ENCODE results near the gene PARP9.
"Not testable (repeated sequence)": the region's sequence is repeated elsewhere in the genome, so short reads cannot be mapped to it uniquely, and the experiment has no call there.

The PARP9 gene

DNA sequence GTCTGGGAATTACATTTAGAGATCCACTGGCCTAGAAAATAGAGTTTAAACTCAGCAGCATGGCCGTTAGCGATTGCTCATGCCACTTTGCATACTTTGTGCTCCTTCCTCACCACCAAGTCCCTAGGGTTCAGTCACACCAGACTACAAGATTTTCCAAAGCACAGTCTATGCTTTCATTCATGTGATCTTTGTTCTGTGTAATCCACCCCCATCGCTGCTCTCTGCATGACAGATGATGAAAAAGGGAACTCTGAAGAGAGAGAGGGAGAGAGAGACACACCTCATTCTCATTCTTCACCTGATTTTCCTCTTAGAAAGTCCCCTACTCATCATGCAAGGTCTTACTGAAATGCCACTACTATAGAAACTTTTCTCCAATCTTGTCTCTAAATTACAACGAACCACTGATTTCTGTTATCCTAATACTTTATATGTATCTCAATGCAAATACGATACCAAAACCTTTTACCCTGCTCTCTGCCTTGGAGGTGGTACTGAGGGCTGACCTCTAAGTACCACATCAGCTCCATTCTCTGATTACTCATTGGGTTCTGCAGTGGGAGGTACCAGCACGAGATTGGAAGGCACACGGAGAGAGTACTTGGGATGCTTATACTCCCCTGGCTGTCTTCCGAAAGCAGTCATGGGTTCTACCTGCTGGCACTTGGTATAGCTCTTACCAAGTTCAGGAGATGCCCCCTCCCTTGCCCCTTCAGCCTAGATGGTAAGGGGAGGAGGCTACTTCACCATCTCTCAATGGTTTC, 12.3 kb upstream of the PARP9 start:
- peak; percentile 10 to 61 for DNase-seq (ENCODE audit: low read depth in 1 of 2, low spot score in 1 of 2)

DNA sequence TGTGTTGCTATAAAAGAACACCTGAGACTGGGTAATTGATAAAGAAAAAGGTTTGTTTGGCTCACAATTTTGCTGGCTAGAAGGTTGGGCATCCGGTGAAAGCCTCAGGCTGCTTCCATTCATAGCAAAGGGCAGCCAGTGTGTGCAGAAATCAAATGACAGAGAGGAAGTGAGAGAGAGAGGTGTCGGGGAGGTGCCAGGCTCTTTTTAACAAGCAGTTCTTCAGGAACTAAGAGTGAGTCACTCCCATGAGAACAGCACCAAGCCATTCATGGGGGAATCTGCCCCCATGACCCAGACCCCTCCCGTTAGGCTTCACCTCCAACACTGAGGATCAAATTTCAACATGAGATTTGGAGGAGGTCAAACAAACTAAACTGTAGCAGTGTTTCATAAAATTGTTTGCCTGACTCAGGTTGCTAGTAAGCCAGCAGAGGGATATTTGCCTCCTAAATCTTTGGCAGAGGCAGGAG, 8.9 kb upstream of the PARP9 start:
- DNase-seq (ENCODE audit: low read depth in 1 of 2, low spot score in 1 of 2) = no peak

DNA sequence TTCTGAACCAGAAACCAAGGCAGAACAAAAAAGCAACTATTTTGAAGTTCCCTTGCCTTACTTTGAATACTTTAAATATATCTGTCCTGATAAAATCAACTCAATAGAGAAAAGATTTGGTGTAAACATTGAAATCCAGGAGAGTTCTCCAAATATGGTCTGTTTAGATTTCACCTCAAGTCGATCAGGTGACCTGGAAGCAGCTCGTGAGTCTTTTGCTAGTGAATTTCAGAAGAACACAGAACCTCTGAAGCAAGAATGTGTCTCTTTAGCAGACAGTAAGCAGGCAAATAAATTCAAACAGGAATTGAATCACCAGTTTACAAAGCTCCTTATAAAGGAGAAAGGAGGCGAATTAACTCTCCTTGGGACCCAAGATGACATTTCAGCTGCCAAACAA, 4.7 kb upstream of the PARP9 start:
- no peak for DNase-seq (ENCODE audit: low read depth in 1 of 2, low spot score in 1 of 2)

DNA sequence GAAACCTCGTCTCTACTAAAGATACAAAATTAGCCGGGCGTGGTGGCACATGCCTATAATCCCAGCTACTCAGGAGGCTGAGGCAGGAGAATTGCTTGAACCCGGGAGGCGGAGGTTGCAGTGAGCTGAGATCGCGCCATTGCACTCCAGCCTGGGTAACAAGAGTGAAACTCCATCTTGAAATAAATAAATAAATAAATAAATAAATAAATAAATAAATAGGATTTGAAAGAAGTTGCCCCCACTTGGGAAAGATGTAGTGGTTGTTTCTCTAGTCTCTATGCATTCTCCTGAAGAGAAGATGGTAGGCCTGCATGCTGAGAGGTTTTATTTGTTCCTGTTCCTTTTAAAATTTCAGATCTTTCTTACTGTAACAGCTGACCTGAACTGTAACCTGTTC, 4.0 kb upstream of the PARP9 start:
- DNase-seq (ENCODE audit: low read depth in 1 of 2, low spot score in 1 of 2) = not testable (repeated sequence)

DNA sequence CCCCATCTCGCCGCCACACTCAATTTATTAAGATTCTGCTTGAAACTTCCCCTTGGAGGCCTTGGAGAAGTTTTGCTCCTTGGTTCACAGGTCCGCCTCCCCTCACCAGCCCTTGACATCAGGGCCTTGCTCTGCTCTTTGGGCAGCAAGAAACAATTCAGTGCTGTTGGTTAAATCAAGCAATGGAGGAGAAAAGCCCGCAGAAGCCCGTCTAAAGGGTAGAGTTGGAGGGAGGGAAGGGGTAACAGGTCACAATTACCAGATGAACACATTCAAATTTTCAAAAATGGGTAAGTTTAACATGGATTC, 429 bp downstream of the PARP9 start:
- DNase-seq (ENCODE audit: low read depth in 1 of 2, low spot score in 1 of 2) = no peak

DNA sequence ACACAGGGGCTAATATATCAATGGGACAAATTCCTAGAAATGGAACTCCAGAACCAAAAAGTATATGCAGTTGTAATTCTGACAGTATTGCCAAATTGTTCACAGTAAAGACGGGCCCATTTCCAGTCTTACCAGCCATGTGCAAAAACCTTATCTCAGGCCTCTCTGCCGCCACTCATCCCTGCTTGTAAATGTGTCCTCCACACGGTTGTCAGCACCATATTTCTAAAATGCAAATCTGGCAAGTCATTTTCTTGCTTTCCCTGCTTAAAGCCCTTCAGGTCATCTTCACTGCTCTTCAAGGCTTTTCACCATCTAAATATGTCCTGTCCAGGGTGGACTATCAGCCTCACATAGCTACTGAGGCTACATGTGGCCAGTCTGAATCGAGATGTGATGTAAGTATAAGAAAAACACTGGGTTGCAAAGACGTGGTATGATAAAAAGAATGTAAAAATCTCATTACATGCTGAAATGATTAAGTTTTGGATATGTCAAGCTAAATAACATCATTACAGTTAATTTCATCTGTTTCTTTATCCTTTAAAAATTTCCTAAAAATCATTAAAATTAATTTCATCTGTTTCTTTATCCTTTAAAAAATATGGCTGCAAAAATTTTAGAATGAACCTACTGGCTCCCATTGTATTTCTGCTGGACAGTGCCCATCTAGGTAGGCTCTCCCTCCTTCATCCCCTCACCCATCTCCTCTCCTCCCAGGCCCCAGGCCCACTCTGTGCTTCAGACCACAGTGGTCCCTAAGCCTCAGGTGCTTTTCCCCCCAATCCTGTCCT, 980 bp downstream of the PARP9 start:
- no peak for DNase-seq (ENCODE audit: low read depth in 1 of 2, low spot score in 1 of 2)

DNA sequence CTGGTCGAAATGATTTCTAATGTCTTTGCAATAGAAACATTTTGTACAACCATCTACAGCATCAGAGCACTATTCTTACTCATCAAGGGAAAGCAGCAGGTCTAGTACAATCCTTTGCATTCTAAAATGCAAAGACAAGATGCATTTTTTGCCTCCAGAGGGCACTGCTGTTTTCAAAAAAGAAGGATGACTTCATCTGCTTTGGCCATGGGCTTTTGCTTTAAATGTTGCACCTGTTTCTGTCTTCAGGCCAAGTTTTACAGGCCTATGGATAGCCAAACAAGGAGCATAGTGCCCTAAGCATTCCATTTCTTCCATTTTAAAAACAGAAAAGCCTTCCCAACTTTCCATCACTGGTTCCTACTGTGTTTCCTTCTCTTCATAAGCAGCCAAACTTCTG, 3.4 kb downstream of the PARP9 start:
- DNase-seq (ENCODE audit: low read depth in 1 of 2, low spot score in 1 of 2) = peak in 1 of 2 donors; percentile 68

DNA sequence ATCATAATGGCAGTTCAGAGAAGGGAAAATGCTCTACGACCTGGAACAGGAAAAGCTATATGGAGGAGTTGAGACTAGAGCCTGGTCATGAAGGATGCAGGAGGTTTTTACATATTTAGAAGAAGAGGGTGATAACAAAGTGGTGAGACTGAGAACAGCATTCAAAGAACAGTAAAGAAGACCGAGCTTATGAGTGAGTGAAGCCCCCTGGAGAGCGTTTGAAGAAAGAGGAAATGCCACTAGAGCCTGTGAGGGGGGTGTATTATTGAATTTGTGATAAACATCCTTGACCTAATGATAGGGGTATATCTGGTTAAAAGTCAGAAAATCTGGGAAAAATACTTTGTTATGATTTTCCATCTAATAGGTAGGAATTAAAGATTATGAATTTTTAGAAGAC, 4.2 kb downstream of the PARP9 start:
- DNase-seq (ENCODE audit: low read depth in 1 of 2, low spot score in 1 of 2) = no peak

DNA sequence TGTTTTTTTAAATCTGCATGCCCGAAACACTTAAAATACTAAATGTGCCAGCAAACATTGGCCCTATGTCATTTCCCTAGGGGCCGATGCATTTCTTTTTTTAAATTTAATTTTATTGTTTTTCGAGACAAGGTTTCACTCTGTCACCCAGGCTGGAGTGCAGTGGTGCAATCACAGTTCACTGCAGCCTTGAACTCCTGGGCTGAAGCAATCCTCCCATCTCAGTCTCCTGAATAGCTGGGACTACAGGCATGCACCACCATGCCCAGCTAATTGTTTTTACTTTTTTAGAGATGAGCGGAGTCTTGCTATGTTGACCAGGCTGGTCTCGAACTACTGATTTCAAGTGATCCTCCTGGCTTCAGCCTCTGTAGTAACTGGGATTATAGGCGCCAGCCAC, 5.5 kb downstream of the PARP9 start:
- DNase-seq (ENCODE audit: low read depth in 1 of 2, low spot score in 1 of 2) = no peak

DNA sequence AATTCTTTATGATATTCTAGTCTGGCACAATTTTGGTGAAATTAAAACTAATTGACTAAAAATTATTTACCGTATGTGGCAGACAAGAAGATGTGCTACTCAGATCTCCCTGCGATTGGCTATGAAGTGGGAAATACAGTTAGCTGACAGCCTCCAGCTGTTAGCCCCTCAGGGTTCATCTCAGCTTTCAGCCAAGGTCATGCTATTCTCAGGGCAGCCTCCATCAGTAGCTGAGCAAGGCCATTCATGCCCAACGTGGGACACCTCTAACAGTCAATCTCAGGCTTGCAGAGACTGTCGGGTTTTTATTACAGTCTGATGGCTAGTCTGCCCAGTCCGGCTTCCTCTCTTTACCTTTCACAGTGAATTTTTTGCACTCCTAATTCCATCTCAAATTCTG, 6.7 kb downstream of the PARP9 start:
- no peak for DNase-seq (ENCODE audit: low read depth in 1 of 2, low spot score in 1 of 2)

DNA sequence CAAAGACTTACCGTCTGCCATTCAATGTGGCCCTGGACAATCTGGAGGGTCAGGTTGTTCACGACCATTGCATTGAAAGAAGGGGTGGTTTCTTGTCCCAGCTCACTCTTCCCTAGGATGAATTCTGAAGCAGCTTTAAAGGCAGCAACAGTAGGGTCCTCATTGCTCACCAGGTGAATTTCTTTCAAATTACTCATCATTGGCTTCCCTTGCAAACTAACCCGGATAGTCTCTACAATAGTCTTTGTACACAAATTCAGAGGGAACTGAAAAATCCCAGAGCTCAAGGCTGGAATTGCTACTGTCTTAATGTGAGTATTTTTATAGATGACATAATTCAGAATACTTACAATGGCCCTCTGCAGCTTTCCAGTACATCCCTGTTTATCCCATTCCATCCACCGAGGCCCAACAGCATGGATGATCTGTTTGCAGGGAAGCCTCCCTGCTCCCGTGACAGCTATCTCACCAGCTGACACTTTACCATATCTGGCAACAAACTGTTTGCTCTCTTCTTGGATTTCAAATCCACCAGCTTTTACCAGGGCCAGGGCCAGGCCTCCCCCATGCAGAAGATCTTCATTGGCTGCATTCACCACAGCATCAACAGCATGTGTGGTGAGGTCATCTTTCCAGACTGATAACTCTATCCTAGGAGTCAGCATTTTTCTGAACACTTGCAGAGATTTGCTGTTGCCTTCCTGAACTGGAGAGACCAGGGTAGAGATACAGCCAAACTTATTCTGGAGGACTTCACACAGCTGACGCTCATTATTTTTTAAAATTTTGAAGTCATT, 8.6 kb downstream of the PARP9 start:
- no peak for DNase-seq (ENCODE audit: low read depth in 1 of 2, low spot score in 1 of 2)

DNA sequence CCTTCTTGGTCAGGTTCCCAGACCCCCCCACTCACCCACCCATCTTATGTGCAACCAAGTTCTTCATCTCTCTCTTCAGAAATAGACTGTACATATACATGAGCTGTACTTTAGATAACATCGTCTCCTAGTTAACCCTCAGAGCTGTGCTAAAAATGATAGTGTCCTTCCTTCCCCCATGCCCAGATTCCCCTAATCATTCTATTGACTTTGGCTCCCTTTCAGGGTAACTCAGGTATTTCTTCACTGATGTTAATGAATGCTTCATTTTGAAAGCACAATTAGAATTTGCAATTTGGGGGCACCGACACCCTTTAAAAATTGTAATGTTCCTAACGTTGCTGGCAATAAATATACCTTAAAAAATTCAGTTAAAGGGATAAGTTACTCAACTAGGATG, 10.9 kb downstream of the PARP9 start:
- DNase-seq (ENCODE audit: low read depth in 1 of 2, low spot score in 1 of 2) = no peak

DNA sequence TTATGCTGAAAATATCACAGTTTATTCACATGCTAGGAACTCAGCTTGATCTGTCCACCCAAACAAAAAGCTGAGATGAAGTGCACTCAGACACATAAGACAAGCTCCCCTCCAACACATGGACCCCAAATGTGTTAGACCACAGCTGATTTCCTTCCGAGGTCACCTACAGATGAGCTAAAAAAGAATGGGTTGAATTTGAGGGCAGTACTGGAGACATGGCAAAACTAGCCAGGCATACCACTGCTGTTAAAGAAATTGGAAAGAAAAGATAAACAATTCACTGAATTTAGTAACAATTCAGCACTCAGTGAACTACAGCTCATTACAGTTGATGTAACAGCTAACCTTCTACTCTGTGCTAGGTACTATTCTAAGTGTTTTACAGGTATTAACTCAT, 15.5 kb downstream of the PARP9 start:
- no peak for DNase-seq (ENCODE audit: low read depth in 1 of 2, low spot score in 1 of 2)

DNA sequence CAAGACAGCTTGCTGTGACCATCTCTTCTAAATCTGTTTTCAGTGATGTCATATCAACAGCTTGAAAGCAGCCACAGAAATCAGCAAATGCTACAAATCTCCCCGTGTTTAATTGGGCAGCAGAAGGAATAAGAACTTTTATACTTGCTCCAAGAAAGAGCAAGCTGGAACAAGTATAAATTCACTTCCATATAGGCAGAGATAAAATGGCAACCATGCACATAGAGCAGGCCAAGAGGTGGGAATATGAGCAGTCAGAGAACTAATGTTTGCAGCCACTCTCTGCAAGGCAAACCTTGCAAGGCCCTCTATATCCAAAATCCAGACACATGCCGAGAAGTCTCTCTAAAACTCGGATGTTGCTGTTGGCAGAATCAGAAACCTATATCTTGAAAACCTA, 16.0 kb downstream of the PARP9 start:
- no peak for DNase-seq (ENCODE audit: low read depth in 1 of 2, low spot score in 1 of 2)

DNA sequence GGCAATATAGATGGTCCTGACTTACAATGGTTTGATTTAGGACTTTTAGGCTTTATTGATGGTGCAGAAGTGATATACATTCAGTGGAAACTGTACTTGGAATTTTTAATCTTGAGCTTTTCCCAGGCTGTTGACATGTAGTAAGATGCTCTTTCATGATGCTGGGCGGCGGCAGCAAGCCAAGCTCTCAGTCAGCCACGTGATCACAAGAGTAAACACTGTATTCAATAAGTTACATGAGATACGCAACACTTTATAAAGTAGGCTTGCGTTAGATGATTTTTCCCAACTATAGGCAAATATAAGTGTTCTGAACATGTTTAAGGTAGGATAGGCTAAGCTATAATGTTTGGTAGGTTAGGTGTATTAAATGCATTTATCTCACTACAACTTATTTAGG, 17.9 kb downstream of the PARP9 start:
- DNase-seq (ENCODE audit: low read depth in 1 of 2, low spot score in 1 of 2) = no peak

DNA sequence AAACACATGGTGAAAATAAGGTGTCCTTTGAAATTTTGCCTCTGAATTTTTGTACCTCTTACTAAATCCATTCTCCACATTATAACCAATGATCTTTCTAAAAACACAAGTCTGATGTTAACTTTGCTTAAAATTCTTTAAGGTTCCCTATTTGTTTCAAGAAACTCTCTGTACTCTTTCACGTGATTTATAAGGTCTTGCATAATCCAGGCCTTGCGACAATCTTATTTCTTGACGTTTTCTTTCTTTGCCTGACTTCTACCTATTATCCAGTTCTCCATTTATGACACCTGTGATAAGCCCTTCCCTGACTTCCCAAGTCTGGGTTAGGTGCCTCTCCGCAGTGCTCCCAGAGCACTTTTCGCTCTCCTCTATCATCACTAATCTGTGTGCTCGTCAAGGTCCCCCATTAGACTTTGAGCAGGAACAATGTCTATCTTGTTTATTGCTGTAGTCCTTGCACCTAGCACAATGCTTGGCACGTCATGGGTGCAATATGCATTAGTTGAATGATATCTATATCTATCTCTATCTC, 25.1 kb downstream of the PARP9 start:
- DNase-seq (ENCODE audit: low read depth in 1 of 2, low spot score in 1 of 2) = no peak

DNA sequence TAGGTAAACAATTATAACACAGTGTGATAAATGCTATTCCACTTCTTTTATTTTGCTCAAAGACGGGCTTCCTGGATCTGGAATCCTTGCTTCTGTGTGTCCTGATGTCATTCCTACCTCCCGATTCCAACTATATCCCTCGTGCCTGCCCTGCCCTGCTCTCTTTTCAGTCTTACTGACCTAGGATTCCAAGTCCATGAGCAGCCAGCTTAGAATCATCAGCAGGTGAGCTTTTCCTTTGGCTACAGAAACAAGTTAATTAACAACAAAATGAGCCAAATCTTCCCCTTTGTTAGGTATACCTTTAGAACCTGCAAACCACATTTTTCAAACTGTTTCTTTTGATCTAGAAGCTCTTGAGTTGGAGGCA, 27.5 kb downstream of the PARP9 start:
- no peak for DNase-seq (ENCODE audit: low read depth in 1 of 2, low spot score in 1 of 2)

DNA sequence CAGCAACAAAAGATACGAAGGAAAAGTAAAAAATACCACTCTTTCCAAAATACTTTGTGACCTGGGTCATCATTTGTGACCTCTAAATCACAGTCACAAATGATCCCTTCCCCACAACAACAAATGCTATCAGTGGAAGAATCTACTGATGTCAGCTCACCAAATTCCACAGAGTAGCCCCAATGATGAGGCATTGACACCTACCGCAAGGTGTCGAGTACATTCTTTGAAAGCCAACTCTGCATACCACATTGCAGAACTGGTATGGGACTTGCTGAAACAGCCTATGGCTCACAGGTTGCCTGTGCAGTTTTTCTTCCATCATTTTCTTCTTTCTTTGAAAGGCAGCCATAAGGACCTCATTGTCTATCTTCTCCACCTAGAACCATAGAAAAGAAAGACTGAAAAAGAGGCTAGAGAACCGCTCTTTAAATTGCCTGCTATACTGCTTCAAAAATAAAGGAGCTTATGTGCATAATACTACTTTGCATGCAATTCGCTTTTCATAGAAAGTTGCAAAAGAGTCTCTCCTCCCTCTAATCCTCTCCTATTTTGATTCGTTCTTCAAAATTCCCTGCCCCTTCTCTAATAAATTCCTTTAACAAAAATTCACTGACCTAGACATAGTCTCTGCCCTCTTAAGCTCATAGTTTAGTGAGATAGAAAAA, 28.0 kb downstream of the PARP9 start:
- no peak for DNase-seq (ENCODE audit: low read depth in 1 of 2, low spot score in 1 of 2)

DNA sequence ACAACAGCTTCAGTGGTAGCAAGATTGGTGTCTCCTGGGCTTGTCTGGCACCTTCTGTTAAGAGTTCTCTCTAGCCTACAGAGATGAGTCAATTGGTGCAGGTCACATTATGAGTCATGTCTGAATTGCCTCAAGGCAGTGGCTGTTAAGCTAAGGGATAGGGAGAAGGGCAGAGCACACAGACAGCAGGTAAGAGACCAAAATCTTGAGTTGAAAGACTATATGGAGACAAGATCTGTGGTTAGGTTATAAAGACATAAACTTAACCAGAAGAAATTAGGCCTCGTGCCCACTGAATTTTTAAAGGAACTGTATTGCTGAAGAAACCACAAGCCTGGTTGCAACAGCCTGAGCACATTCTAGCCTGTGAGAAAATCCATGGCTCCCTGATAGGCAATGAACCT, 30.2 kb downstream of the PARP9 start:
- peak in 1 of 2 donors; percentile 59 for DNase-seq (ENCODE audit: low read depth in 1 of 2, low spot score in 1 of 2)

DNA sequence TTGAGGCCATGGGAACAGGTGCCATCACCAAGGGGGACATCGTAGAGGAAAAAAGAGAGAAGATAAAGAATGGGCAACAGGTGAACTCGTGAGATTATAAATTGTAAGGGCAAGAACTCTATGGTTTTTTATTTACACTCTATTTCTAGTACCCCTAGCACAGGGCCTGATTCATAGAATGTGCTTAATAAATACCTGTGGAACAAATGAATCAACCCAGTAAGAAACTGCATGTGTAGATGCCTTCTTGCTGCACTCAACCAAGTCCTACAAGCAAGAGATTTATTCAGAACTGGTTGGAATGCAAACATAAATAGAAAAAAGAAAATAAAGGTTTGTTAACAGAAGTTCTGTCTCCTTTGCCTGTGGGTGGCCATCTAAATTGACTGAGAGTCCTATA, 30.6 kb downstream of the PARP9 start:
- no peak for DNase-seq (ENCODE audit: low read depth in 1 of 2, low spot score in 1 of 2)

DNA sequence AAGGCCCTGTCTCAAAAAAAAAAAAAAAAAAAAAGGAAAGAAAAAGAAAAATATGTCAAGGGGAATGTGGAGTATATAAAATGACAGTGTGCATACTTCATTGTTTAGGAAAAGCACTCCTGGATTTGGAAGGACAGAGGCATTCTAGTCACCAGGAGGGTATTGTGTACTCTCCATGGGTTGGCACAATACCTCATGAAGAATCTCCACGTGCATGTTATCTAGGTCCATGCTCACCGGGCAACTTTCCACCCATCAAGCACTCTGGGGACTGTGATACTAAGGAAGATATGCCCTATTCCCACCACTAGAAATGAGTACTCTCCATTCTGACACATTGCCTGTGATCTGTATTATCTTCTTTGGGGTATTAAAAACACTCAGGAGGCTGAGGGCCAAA, 33.9 kb downstream of the PARP9 start:
- no peak for DNase-seq (ENCODE audit: low read depth in 1 of 2, low spot score in 1 of 2)
